Stimulated activated CD8-positive, alpha-beta memory T cell treated with anti-CD3 and anti-CD28 coated beads, Interleukin-2, amount 100 ng/mL, for 1 hour (primary cell): ENCODE data around the gene BTBD1.
"Not testable (repeated sequence)": the region's sequence is repeated elsewhere in the genome, so short reads cannot be mapped to it uniquely, and the experiment has no call there.

Experiments
- DNase-seq, 2 donors: peaks; one replicate each; pipeline ENCODE4 v3.0.0-alpha.2; 2020; ENCODE audit warnings: low read depth in 2 of 2

BTBD1 gene

GRCh38 chr15:83057696-83058376 is 9.2 kb downstream of the BTBD1 start:
- DNase-seq, result no peak

GRCh38 chr15:83057002-83057401 is 10.1 kb downstream of the BTBD1 start:
- DNase-seq, result no peak

- DNase-seq, result no peak
Measured at GRCh38 chr15:83053151-83053550, 13.9 kb downstream of the BTBD1 start.

GRCh38 chr15:83046558-83047127 is 20.4 kb downstream of the BTBD1 start:
- no peak for DNase-seq

- no peak for DNase-seq
Measured at GRCh38 chr15:83044156-83044555, 22.9 kb downstream of the BTBD1 start.

GRCh38 chr15:83039206-83039605 is 27.8 kb downstream of the BTBD1 start:
- no peak for DNase-seq

- no peak for DNase-seq
Measured at GRCh38 chr15:83036253-83036652, 30.8 kb downstream of the BTBD1 start.

- DNase-seq, result not testable (repeated sequence)
Measured at GRCh38 chr15:83031234-83031633, 35.8 kb downstream of the BTBD1 start.

GRCh38 chr15:83030021-83030420 is 37.0 kb downstream of the BTBD1 start:
- no peak for DNase-seq

- DNase-seq, result no peak
Measured at GRCh38 chr15:83018436-83018835, 48.6 kb downstream of the BTBD1 start.

- no peak for DNase-seq
Measured at GRCh38 chr15:83016906-83017305, 50.1 kb downstream of the BTBD1 start.

- no peak for DNase-seq
Measured at GRCh38 chr15:83015361-83015760, 51.7 kb downstream of the BTBD1 start.

- DNase-seq, result no peak
Measured at GRCh38 chr15:83014205-83014653, 52.8 kb downstream of the BTBD1 start.

GRCh38 chr15:83012636-83013035 is 54.4 kb downstream of the BTBD1 start:
- no peak for DNase-seq

- DNase-seq, result no peak
Measured at GRCh38 chr15:83012076-83012426, 55.0 kb downstream of the BTBD1 start.

GRCh38 chr15:83011271-83012075 is 55.6 kb downstream of the BTBD1 start, which contains the start of gene C15orf40:
Gene C15orf40, minus strand, starts transcription at chr15:83011639. Its CDS starts 32 bp downstream, at chr15:83011607.
- peak; percentile 70 to 71 for DNase-seq

- peak; percentile 39 for DNase-seq
Measured at GRCh38 chr15:83010709-83011270, 56.3 kb downstream of the BTBD1 start.

- not testable (repeated sequence) for DNase-seq
Measured at GRCh38 chr15:83000672-83001031, 66.4 kb downstream of the BTBD1 start.

- DNase-seq, result no peak
Measured at GRCh38 chr15:82999905-83000671, 67.0 kb downstream of the BTBD1 start.

GRCh38 chr15:82999426-82999825 is 67.6 kb downstream of the BTBD1 start:
- DNase-seq, result no peak

GRCh38 chr15:82995938-82996337 is 71.1 kb downstream of the BTBD1 start:
- no peak for DNase-seq

- DNase-seq, result no peak
Measured at GRCh38 chr15:82995076-82995475, 72.0 kb downstream of the BTBD1 start.
